ENCODE measurements around the gene SPACDR. TPM values are rescaled to one million over a fixed set of nuclear protein-coding genes. Genes with fewer than 3 reads are reported as not detected.

Gene SPACDR
- total and polyA plus RNA-seq, 9 of the 15 experiments (the other 6 are each of a cell fraction or from before 2014, with no cell fraction given), result 0.07 to 0.55 (median 0.14) TPM; not detected in 1

GRCh38 chr7:100472854-100473499 is 8.9 kb upstream of the SPACDR start (continued):
- TF ChIP-seq ZBTB7A (IDR thresholded peaks at IDR 0.05; ENCODE audit: borderline replicate concordance, control insufficient read depth, low read depth, low read length) (peak; percentile 50), ZNF395 (CRISPR knock-in tag; IDR thresholded peaks at IDR 0.05) (no peak), GTF2E2 (tag; IDR thresholded peaks at IDR 0.05) (no peak), EGR1 (conservative IDR thresholded peaks at IDR 0.05) (peak; percentile 69), CSDE1 (IDR thresholded peaks at IDR 0.05) (no peak), SNAPC5 (CRISPR knock-in tag; IDR thresholded peaks at IDR 0.05) (no peak), HMG20B (CRISPR knock-in tag; IDR thresholded peaks at IDR 0.05) (no peak), NFE2L1 (tag; IDR thresholded peaks at IDR 0.05; ENCODE audit: borderline replicate concordance, low read depth) (no peak), ZNF408 (CRISPR knock-in tag; IDR thresholded peaks at IDR 0.05; ENCODE audit: low read depth) (no peak), ZNF407 (IDR thresholded peaks at IDR 0.05; ENCODE audit: low read depth) (peak; percentile 55; the same call in 1 of the 2 replicates), ZNF586 (CRISPR knock-in tag; conservative IDR thresholded peaks at IDR 0.05) (no peak), ZNF766 (CRISPR knock-in tag; conservative IDR thresholded peaks at IDR 0.05) (no peak), PREB (CRISPR knock-in tag; IDR thresholded peaks at IDR 0.05) (no peak)

All from K562 (cell line).